ENCODE data around the gene TRIM71.
"Not testable (repeated sequence)": the region's sequence is repeated elsewhere in the genome, so short reads cannot be mapped to it uniquely, and the experiment has no call there.

TRIM71 gene

DNA sequence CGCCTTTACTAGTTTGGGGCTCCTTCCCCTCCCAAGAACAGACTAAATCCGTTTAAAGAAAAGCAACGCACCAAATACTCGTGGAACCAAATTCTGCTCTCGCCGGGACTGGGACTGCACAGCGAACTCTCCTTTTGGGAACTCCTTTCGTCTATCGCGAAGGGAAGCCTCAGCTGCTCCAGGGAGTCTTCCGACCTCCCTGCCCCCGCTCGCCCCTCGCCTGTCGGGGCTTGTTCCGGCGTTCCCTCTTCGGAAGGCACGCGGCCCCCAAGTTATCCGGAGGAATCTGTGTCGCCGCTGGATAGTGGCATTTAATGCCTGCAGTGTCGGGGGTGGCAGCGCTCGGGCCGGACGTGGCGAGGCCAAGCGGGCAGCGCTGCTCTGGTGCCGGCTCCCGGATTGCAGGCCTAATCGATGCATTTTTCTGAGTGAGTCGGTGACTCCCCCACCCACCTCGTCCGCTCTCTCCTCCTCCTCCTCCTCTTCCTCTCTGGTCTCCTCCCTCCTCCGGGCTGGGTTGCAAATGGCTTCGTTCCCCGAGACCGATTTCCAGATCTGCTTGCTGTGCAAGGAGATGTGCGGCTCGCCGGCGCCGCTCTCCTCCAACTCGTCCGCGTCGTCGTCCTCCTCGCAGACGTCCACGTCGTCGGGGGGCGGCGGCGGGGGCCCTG is at the start of gene TRIM71:
TRIM71 (plus strand) TSS at position 440 of the 671 bp plus-strand sequence; CDS start at position 524, 84 bp downstream.
- no peak for DNase-seq (ENCODE audit: low read depth in 2 of 2)

GRCh38 chr3:32778389-32778788 is 39.4 kb upstream of the TRIM71 start:
- DNase-seq (ENCODE audit: low read depth in 2 of 2) = no peak

GRCh38 chr3:32780071-32780734 is 37.6 kb upstream of the TRIM71 start:
- no peak for DNase-seq (ENCODE audit: low read depth in 2 of 2)

DNA sequence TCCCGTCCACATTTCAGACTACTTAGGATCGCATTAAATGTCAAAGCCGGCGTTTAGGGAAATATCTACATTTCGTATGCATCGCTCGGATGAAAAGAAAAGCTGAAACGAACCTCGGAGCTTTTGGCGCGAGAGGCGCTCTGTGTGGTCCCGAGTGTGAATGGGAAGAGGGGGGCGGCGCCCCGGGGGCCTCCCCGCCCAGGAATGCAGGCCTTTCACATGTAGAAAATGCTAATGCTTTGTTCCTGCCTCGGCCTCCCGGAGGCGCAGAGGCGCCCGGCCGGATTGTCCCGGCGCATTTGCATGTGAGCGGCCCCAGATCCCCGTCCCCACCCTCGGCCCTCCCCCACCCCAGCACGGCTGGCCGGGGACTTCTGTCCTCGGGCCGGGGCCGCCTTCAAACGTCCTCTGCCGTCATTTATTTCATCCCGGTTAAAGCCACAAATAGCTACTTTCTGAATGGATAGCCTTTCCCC is 37.0 kb upstream of the TRIM71 start:
- DNase-seq (ENCODE audit: low read depth in 2 of 2) = no peak

DNA sequence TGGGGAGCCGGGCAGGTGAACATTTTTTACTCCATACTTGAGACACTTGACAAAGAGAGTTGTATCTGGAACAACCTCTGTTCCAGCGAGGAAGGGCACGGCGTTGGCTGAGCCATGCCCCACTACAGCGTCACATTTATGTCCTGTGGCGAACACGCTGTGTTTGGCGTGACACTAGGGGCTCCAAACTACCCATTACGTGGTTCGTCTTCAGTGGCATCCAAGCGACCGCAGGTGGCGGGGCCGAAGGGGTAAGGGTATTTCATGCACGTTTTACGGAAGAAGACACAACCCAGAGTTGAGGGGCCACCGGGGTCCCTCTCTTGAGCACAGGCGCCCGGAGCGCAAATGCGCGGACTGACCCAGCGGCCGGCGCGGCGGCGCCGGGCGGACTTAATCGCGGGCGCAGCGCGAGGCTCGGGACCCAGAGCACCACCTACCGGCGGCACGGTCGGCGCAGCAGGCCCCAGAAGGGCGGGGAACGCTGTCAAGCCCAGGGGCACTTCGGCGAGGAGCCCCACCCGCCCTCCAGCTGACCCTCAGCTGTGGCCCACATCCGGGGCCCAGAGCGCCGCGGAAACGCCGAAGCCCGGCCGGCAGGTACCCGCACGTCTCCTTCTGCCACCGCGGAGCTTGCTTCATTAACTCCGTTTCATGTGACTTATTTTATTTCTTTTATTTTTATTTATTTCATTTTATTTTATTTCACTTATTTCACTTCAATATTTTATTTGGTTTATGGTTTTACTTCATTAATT is 36.4 kb upstream of the TRIM71 start:
- peak; percentile 14 to 52 for DNase-seq (ENCODE audit: low read depth in 2 of 2)

DNA sequence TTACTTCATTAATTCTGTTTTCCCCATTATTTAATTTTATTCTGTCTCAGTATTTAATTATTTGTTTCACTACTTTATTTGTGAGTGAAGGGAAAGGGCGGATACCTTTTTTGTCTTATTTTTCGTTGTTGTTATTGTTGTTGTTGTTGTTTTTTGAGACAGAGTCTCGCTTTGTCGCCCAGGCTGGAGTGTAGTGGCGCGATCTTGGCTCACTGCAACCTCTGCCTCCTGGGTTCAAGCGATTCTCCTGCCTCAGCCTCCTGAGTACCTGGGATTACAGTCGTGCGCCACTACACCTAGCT is 35.9 kb upstream of the TRIM71 start:
- DNase-seq (ENCODE audit: low read depth in 2 of 2) = not testable (repeated sequence)

DNA sequence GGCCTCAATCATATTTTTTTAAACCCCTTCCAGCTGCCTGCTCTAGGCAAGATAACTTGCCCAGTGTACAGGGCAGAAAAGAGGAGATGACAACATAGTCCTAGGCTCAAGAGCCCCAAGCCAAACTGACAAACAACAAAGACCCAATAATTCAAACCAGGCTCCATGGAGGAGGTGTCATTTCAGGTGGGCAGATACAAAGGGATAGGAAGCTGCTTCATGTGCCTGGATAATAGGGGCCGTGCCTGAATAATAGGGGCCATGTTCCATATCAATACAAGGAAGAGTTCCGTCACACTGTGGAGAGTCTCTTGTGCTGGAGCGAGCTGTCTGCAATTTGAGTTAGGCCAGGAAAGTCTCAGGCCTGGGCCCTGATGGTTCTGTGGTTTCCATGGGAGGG is 35.4 kb upstream of the TRIM71 start:
- DNase-seq (ENCODE audit: low read depth in 2 of 2) = no peak

DNA sequence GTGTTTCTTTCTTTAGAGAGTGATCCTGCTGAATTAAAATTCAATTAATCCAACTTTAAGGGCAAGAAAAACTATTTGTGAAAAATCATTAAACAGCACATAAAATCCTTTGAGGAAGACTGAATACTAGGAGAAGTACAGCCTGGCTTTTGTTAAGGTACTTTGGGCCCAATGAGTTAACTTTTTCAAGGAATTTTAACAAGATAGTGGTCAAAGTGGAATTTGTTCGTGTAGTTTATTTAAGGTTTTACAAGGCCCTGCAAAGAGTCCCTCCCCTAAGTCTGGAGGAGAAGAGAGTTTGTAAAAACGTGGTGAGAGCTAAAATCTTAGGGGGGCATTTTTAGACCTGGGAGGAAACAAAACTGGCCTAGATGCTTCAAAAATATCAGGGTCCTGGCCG is 26.0 kb upstream of the TRIM71 start:
- DNase-seq (ENCODE audit: low read depth in 2 of 2) = no peak

DNA sequence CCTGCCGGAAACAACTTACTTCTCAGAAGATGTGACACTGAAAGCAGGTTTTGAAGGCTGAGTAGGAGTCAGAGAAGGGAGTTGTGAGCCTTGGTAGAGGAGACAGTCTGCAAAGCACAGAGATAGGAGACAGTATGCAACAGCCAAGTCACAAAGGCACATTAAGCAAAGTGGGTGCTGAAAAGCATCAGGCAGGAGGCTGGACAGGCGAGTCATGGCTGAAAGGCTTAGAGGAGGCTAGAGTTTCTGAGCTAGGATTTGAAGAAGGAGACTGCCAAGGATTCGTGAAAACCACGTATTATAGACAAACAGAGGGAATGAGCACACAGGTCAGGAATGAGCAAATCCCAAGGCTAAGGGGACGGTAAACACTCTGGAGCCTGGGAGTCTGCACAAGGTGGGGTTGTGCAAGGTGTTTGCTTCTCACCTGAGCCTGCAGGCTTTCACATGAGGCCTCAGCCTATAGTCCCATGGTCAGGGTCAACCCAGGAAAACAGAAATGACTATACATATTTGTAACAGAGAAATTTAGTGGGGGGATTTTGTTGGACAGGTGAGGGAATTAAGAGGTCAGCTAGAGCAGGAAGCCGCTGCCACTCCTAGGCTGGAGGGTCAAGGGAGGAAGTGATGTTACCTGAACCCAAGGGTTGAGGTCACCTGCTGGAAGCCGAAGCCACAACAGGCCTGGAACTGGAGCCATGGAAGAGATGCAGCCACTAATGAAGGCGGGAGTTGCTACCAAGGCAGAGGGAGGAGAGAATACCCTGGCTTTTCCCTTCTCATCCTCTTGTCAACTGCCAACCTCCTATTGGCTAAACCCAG is 23.1 kb upstream of the TRIM71 start:
- DNase-seq (ENCODE audit: low read depth in 2 of 2) = no peak

GRCh38 chr3:32796384-32796950 is 21.3 kb upstream of the TRIM71 start:
- not testable (repeated sequence) for DNase-seq (ENCODE audit: low read depth in 2 of 2)

DNA sequence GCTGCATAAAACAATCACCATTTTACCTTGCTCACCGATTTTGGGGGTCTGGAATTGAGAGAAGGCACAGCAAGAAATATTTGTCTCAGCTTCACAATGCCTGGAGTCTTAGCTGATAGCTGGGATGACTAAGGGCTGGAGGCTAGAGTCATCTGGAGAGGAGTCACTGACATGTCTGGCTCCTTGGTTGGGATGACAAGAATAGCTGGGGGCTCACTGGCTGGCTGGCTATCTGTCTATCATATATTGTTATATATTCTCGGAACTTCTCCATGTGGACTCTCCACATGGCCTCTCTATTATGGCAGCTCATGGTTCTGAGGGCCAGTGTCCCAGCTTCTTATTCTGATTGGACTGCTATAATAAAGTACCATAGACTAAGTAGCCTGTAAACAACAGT is 20.0 kb upstream of the TRIM71 start:
- no peak for DNase-seq (ENCODE audit: low read depth in 2 of 2)

DNA sequence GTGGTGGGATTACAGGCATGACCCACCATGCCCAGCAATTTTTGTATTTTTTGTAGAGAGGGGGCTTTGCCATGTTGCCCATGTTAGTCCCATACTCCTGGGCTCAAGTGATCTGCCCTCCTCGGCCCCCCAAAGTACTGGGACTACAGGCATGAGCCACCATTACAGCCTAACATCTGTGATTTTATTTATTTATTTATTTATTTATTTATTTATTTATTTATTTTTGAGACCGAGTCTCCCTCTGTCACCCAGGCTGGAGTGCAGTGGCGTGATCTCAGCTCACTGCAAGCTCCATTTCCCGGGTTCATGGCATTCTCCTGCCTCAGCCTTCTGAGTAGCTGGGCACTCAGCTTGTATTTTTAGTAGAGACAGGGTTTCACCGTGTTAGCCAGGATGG is 16.4 kb upstream of the TRIM71 start:
- not testable (repeated sequence) for DNase-seq (ENCODE audit: low read depth in 2 of 2)

GRCh38 chr3:32813180-32813579 is 4.6 kb upstream of the TRIM71 start:
- DNase-seq (ENCODE audit: low read depth in 2 of 2) = no peak

DNA sequence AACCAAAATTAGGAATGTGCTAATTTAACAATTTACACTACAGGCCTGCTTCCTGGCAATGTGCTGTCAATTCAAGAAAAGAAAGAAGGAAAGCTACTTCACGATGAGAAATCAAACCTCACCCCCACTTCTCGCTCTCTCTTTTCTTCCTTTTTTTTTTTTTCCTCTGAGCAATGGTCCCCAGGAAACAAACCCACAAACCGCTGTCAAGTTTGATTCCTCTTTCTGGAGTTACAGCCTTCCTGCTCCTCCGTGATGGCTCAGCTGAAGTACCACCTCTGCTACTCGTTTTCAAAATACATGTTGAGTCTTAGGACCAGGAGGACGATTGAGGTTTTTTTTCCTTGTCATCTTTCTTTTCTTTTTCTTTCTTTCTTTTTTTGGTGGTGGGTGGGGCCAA is 3.4 kb upstream of the TRIM71 start:
- DNase-seq (ENCODE audit: low read depth in 2 of 2) = no peak

DNA sequence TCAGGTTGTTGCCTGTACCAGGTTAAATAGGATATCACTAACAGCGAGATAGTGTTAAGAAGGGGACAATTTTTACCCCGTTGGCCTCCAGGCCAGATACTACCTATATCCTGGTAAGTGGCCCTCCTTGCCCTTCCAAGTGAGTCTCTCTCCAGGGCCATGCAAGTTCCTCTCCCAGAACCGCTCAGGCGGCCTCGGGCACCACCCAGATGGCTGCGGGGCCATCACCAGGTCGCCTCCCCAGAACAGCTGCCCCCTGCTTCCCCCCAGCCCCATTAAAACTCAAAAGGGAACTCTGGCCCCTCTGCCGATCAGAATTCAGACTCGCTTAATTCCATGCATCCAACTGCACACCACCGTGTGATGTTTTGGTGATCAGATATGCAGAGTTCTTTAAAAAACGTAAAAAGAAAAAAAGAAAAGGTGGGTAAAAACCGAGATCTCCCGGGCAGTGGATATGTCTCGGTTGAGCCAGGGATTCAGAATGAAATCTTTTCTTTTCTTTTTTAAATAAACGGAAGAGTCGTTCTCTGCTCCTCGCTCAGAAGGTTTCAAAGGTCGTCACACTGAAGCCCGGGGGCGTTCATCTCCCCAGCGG is 1.9 kb upstream of the TRIM71 start:
- no peak for DNase-seq (ENCODE audit: low read depth in 2 of 2)

- DNase-seq (ENCODE audit: low read depth in 2 of 2) = no peak
Measured at GRCh38 chr3:32816439-32817256, 1.1 kb upstream of the TRIM71 start.

DNA sequence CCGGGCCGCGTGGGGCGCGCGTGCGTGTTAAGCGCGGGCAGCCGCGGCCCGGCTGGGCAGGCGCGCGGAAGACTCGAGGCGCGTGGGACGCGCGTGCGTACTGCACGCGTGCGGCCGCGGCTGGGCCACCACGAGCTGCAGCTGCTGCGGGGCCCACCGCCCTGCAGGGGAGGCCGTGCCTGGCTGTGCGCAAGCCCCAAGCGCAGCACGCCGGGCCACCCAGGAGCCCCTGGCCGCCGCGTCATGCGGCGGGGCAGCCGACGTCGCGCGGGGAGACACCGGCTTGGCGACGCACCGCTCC is 590 bp upstream of the TRIM71 start:
- no peak for DNase-seq (ENCODE audit: low read depth in 2 of 2)

GRCh38 chr3:32818229-32818969 is 602 bp downstream of the TRIM71 start:
- DNase-seq (ENCODE audit: low read depth in 2 of 2) = no peak

GRCh38 chr3:32818970-32819511 is 1.2 kb downstream of the TRIM71 start:
- no peak for DNase-seq (ENCODE audit: low read depth in 2 of 2)

Measured in stimulated activated CD8-positive, alpha-beta memory T cell treated with anti-CD3 and anti-CD28 coated beads, Interleukin-7, amount 100 ng/mL, for 4 hours (primary cell).